Neural progenitor cell (in vitro differentiated cells): ENCODE measurements around the gene C1QBP. TPM values are rescaled to one million over a fixed set of nuclear protein-coding genes. Genes with fewer than 3 reads are reported as not detected.

ENCODE experiments used
- DNase-seq: peaks from one replicate; pipeline ENCODE4 v3.0.0-alpha.2; 2016; ENCODE audit warnings: low spot score
- H2AFZ ChIP-seq: fragments of 200-600 bp; sonication (generic); replicated peaks from 2 replicates; pipeline ENCODE4 v1.6.1; 2016; ENCODE audit warnings: antibody characterized with exemption
- H3F3A ChIP-seq: fragments of 200-600 bp; sonication (generic); 2 replicates; pipeline ENCODE4 v1.6.1; 2016; ENCODE audit warnings: antibody characterized with exemption, low read depth
- H3K27ac ChIP-seq: fragments of 200-600 bp; sonication (generic); 2 replicates; pipeline ENCODE4 v1.5.1; 2016; ENCODE audit warnings: mild to moderate bottlenecking
- H3K27me3 ChIP-seq: fragments of 200-600 bp; sonication (generic); 2 replicates; pipeline ENCODE4 v1.6.1; 2016; ENCODE audit warnings: mild to moderate bottlenecking, moderate library complexity
- H3K36me3 ChIP-seq: fragments of 200-600 bp; sonication (generic); 2 replicates; pipeline ENCODE4 v1.5.1; 2016
- H3K4me1 ChIP-seq: fragments of 200-600 bp; sonication (generic); 2 replicates; pipeline ENCODE4 v1.6.1; 2016; ENCODE audit warnings: mixed run types
- H3K4me2 ChIP-seq: fragments of 200-600 bp; sonication (generic); 2 replicates; pipeline ENCODE4 v1.6.1; 2016
- H3K4me3 ChIP-seq: fragments of 200-600 bp; sonication (generic); 2 replicates; pipeline ENCODE4 v1.5.1; 2016
- H3K79me2 ChIP-seq: fragments of 200-600 bp; sonication (generic); 2 replicates; pipeline ENCODE4 v1.6.1; 2016; ENCODE audit warnings: low read depth
- H3K9ac ChIP-seq: fragments of 200-600 bp; sonication (generic); 2 replicates; pipeline ENCODE4 v1.6.1; 2016
- H3K9me3 ChIP-seq: fragments of 200-600 bp; sonication (generic); 2 replicates; pipeline ENCODE4 v1.5.1; 2016; ENCODE audit warnings: low read depth
- H4K20me1 ChIP-seq: fragments of 200-600 bp; sonication (generic); 2 replicates; pipeline ENCODE4 v1.6.1; 2016; ENCODE audit warnings: low read depth
- H3K27ac Mint-ChIP-seq: 3 replicates; pipeline ENCODE4 v1.8.0; 2021; ENCODE audit warnings: mixed read lengths
- H3K27me3 Mint-ChIP-seq: 2 replicates; pipeline ENCODE4 v1.8.0; 2022; ENCODE audit warnings: low read depth, mild to moderate bottlenecking, inconsistent platforms, moderate library complexity, mixed read lengths; ENCODE audit not compliant: insufficient read depth
- H3K36me3 Mint-ChIP-seq: 3 replicates; pipeline ENCODE4 v1.8.0; 2021; ENCODE audit warnings: mixed read lengths
- H3K4me1 Mint-ChIP-seq: 3 replicates; pipeline ENCODE4 v1.8.0; 2021; ENCODE audit warnings: mixed read lengths
- H3K4me3 Mint-ChIP-seq: 3 replicates; pipeline ENCODE4 v1.8.0; 2021; ENCODE audit warnings: mild to moderate bottlenecking, moderate library complexity, mixed read lengths
- H3K9me3 Mint-ChIP-seq: 3 replicates; pipeline ENCODE4 v1.8.0; 2020; ENCODE audit warnings: mixed read lengths
- CTCF ChIP-seq: fragments of 200-600 bp; sonication (generic); IDR thresholded peaks from 2 replicates; pipeline ENCODE4 v1.5.1; 2017; ENCODE audit warnings: antibody characterized with exemption, mild to moderate bottlenecking
- EZH2 ChIP-seq: fragments of 200-600 bp; sonication (generic); IDR thresholded peaks from 2 replicates; pipeline ENCODE4 v1.6.1; 2017; ENCODE audit warnings: antibody characterized with exemption, mild to moderate bottlenecking, moderate library complexity
- EZH2phosphoT487 ChIP-seq: fragments of 200-600 bp; sonication (generic); IDR thresholded peaks from 2 replicates; pipeline ENCODE4 v1.6.1; 2017; ENCODE audit warnings: antibody characterized with exemption
- total RNA-seq: library from RNA; depleted of rRNA; stranded (reverse); fragments of >200 nt; gene quantifications from 2 replicates; pipeline ENCODE4 v1.2.3, GENCODE V29; 2015; ENCODE audit warnings: low replicate concordance

Gene C1QBP, protein sequence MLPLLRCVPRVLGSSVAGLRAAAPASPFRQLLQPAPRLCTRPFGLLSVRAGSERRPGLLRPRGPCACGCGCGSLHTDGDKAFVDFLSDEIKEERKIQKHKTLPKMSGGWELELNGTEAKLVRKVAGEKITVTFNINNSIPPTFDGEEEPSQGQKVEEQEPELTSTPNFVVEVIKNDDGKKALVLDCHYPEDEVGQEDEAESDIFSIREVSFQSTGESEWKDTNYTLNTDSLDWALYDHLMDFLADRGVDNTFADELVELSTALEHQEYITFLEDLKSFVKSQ
- 204 and 254 TPM in 2 replicates for total RNA-seq

DNA sequence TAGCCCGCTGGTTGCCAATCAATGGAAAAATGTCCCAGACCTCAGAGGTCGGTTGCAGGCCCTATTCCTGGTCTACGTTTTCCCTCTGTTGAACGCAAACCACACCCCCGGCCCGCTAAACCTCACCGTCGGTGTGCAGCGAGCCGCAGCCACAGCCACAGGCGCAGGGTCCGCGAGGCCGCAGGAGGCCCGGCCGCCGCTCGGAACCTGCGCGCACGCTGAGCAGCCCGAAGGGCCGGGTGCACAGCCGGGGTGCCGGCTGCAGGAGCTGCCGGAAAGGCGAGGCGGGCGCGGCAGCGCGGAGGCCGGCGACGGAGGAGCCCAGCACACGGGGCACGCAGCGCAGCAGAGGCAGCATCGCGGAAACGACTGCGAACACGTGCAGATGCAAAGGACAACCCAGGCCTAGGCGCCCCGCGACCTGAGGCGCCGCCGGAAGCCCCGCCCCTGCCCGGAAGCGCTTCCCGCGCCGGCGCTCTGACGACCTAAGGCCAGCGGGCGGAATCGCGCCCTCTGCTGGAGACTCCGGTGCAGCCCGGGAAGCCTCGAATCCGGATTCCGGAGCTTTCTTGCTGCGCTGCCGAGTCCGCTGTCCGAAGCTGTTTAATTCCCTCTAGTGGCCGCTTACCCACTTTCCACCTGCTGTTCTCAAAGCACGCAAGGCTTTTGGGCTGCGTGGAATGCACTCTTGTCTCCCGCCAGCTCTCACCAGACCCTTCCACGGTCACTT lies at the start of gene C1QBP:
TSS of gene C1QBP (minus strand) at position 440 of the 730 bp plus-strand sequence. CDS start at position 358, 82 bp downstream.
- peak; percentile 96 for DNase-seq
- H3K4me1 Mint-ChIP-seq = peaks cover 24% of the 10 kb centered on the region
- peak within 1 kb of the TSS; percentile 53 for H2AFZ ChIP-seq
- H3F3A ChIP-seq = peaks cover 36% of the 10 kb centered on the region
- peaks cover 16% of the 10 kb centered on the region for H3K36me3 ChIP-seq
- H3K79me2 ChIP-seq = peaks cover 45% of the 10 kb centered on the region
- H3K36me3 Mint-ChIP-seq = peaks cover 24% of the 10 kb centered on the region
- peak within 1 kb of the TSS; percentile 89 for H3K4me3 ChIP-seq
- H3K27ac ChIP-seq = no peak within 1 kb of the TSS
- peaks cover 7% of the 10 kb centered on the region for H4K20me1 ChIP-seq
- H3K4me3 Mint-ChIP-seq = peak within 1 kb of the TSS; percentile 85
- H3K4me1 ChIP-seq = peaks cover 5% of the 10 kb centered on the region
- H3K27me3 ChIP-seq = no peaks in the 10 kb centered on the region
- peaks cover 2% of the 10 kb centered on the region for H3K27me3 Mint-ChIP-seq
- H3K9ac ChIP-seq = peak within 1 kb of the TSS; percentile 83
- H3K9me3 ChIP-seq = no peaks in the 10 kb centered on the region
- TF ChIP-seq EZH2phosphoT487 (no peak), CTCF (peak; percentile 97), EZH2 (no peak)
- H3K4me2 ChIP-seq = peak within 1 kb of the TSS; percentile 93
- H3K27ac Mint-ChIP-seq = peak within 1 kb of the TSS; percentile 44
- no peaks in the 10 kb centered on the region for H3K9me3 Mint-ChIP-seq

- Mint-ChIP-seq H3K4me3 (no peak overlapping the region), H3K9me3 (peaks cover 5% of the 10 kb centered on the region), H3K27ac (no peak overlapping the region), H3K36me3 (peaks cover 35% of the 10 kb centered on the region), H3K4me1 (peaks cover 23% of the 10 kb centered on the region), H3K27me3 (no peaks in the 10 kb centered on the region)
- Histone ChIP-seq H3K27me3 (no peaks in the 10 kb centered on the region), H3K27ac (no peak overlapping the region), H2AFZ (no peak overlapping the region), H3K4me1 (peaks cover 15% of the 10 kb centered on the region), H3K9me3 (no peaks in the 10 kb centered on the region), H3K4me2 (no peak overlapping the region), H3F3A (peaks cover 25% of the 10 kb centered on the region), H3K36me3 (peaks cover 18% of the 10 kb centered on the region), H3K79me2 (peaks cover 54% of the 10 kb centered on the region), H4K20me1 (peaks cover 16% of the 10 kb centered on the region), H3K4me3 (no peak overlapping the region), H3K9ac (no peak overlapping the region)
- no peak for DNase-seq
- TF ChIP-seq EZH2phosphoT487 = no peak
- no peak for TF ChIP-seq EZH2
- TF ChIP-seq CTCF = no peak
These were observed 49.8 kb upstream of the C1QBP start for GRCh38 chr17:5488752-5489151.

DNA sequence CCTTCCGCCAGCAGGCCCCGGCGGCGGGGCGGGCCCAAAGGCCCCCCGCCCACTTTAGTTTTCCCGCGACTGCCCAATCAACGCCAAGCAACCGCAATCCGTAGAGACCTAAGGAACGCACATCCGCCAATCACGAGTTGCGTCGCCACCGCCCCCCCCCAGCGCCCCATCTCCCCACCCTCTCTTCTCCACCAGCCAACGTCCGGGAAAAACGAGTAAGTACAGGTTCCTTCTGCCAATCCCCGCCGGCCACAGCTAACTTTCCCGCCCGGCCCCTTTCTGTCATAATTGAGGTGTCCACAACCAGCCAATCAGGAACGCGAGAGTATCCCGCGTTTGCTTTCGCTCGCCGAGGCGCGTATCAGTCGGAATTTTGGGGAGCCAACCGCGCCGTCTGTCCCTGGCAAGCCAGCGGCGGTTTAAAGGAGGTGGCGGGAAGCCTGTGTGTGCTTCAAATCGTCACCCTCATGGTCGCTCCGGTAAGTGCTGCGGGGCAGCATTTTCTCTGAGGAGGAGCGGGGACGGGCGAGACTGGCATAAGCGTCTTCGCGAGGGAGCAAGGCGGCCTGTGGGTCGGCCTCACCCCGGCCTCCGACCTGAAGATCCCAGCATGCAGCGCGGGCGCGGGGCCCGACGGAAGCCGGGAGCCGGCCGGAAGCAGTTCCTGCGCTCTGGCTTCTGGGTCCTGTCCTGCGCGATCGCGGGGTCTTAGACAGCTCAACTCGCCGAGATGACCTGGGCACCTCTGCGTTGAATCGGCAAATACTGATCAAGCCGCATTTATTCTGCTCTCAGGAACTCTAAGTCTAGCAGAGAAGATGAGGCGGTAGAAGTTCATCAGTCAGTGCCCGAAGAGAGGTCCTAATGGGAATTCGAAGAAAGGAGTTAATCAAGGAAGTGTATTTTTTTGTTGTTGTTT lies 47.5 kb upstream of the C1QBP start, which contains the start of gene MIS12:
TSS of gene MIS12 (plus strand) at position 361 of the 919 bp plus-strand sequence. CDS start 2,297 bp downstream, outside the sequence.
- TF ChIP-seq EZH2phosphoT487 (no peak), EZH2 (no peak), CTCF (no peak)
- H3F3A ChIP-seq = peaks cover 25% of the 10 kb centered on the region
- peak within 1 kb of the TSS; percentile 100 for H3K27ac ChIP-seq
- Mint-ChIP-seq H3K4me1 (peaks cover 26% of the 10 kb centered on the region), H3K4me3 (peak within 1 kb of the TSS; percentile 97), H3K9me3 (no peaks in the 10 kb centered on the region), H3K27me3 (no peaks in the 10 kb centered on the region), H3K27ac (peak within 1 kb of the TSS; percentile 99), H3K36me3 (peaks cover 38% of the 10 kb centered on the region)
- peak within 1 kb of the TSS; percentile 84 for H2AFZ ChIP-seq
- H3K36me3 ChIP-seq = peaks cover 18% of the 10 kb centered on the region
- peak within 1 kb of the TSS; percentile 98 for H3K9ac ChIP-seq
- H3K4me3 ChIP-seq = peak within 1 kb of the TSS; percentile 91
- no peaks in the 10 kb centered on the region for H3K9me3 ChIP-seq
- DNase-seq = peak; percentile 99
- H4K20me1 ChIP-seq = peaks cover 16% of the 10 kb centered on the region
- peak within 1 kb of the TSS; percentile 91 for H3K4me2 ChIP-seq
- H3K79me2 ChIP-seq = peaks cover 76% of the 10 kb centered on the region
- peaks cover 15% of the 10 kb centered on the region for H3K4me1 ChIP-seq
- H3K27me3 ChIP-seq = no peaks in the 10 kb centered on the region
